ENCODE results near the gene SH3GLB1. TPM values are rescaled to one million over a fixed set of nuclear protein-coding genes. Genes with fewer than 3 reads are reported as not detected.

Gene SH3GLB1
- total RNA-seq, 1 experiment from 2014 or later, result 25.0 TPM

DNA sequence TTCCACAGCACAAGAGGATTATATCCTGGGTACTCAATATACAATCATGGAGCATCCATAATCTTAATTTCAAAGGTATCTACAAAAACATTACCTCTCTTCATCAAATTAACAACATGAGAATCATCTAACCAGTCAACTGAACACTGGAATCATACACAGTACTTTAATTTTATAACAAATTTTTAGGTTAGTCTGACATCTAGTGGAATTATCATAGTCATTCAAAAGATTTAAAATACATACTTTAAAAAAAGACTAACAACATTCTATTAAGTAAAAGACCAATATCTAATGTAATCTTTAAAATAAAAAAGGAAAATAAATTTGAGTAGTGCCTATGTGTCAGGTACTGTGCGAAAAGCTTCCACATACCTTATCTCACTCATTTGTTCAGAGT, 16.8 kb upstream of the SH3GLB1 start:
- CTCF ChIA-PET, result no interaction called here
- no peaks in the 10 kb centered on the region for H3K79me2 ChIP-seq (ENCODE audit: low read length)
- no peaks in the 10 kb centered on the region for H3K4me1 ChIP-seq (ENCODE audit: insufficient read depth, low read length)
- H3K36me3 ChIP-seq (ENCODE audit: low read depth, low read length), result no peaks in the 10 kb centered on the region
- no peak for TF ChIP-seq EZH2 (IDR thresholded peaks at IDR 0.05; ENCODE audit: low read length, unreplicated experiment)
- TF ChIP-seq, protein P1, sequence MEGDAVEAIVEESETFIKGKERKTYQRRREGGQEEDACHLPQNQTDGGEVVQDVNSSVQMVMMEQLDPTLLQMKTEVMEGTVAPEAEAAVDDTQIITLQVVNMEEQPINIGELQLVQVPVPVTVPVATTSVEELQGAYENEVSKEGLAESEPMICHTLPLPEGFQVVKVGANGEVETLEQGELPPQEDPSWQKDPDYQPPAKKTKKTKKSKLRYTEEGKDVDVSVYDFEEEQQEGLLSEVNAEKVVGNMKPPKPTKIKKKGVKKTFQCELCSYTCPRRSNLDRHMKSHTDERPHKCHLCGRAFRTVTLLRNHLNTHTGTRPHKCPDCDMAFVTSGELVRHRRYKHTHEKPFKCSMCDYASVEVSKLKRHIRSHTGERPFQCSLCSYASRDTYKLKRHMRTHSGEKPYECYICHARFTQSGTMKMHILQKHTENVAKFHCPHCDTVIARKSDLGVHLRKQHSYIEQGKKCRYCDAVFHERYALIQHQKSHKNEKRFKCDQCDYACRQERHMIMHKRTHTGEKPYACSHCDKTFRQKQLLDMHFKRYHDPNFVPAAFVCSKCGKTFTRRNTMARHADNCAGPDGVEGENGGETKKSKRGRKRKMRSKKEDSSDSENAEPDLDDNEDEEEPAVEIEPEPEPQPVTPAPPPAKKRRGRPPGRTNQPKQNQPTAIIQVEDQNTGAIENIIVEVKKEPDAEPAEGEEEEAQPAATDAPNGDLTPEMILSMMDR (conservative IDR thresholded peaks at IDR 0.05; ENCODE audit: low read depth, low read length), result peak; percentile 56
- no peak overlapping the region for H3K4me3 ChIP-seq (ENCODE audit: low read length)
- H4K20me1 ChIP-seq (ENCODE audit: low read length), result no peaks in the 10 kb centered on the region
- no TSS peak for BruUV-seq (replicated peaks)
- no peak overlapping the region for H3K9ac ChIP-seq (ENCODE audit: low read length)
- no peak for ATAC-seq
- H2AFZ ChIP-seq (ENCODE audit: low read length), result no peak overlapping the region
- H3K27me3 ChIP-seq (ENCODE audit: low read length), result no peaks in the 10 kb centered on the region
- intact Hi-C loops (cut with micrococcal nuclease), result loop anchor here (10.0 kb wide), 2 partner anchors 183 to 303 kb away; no protein-coding TSS in a partner anchor
- H3K27ac ChIP-seq (ENCODE audit: low read length), result no peak overlapping the region
- POLR2A ChIA-PET (ENCODE audit: unreplicated experiment), result no interaction called here
- no peaks in the 10 kb centered on the region for H3F3A ChIP-seq (ENCODE audit: low read length, unreplicated experiment)
- DNase-seq, result peak; percentile 43
- H3K4me2 ChIP-seq (ENCODE audit: low read length), result no peak overlapping the region
- H3K9me2 ChIP-seq (replicated peaks; ENCODE audit: low read length), result no peaks in the 10 kb centered on the region
- no peaks in the 10 kb centered on the region for H3K9me3 ChIP-seq (ENCODE audit: low read length)

DNA sequence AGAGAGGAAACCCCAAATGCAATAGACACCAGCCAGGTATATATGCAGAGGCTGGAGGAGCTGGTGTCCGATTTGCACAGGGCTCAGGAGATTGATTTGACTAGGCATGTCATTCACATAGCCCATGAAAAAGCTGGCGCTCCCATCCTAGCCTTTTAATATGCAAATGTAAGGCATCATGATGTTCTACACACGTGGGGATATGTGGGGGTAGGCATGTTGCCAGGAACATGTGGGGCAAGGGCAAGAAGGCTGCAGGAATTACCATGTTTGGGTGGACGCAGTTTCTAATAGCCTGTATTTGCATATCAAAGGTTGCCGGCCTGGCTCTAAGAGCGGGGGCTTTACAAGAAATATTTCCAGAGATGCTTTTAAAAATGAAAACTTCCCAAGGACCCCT, 11.7 kb upstream of the SH3GLB1 start:
- Histone ChIP-seq H3K4me3 (ENCODE audit: low read length) (no peak overlapping the region), H3F3A (ENCODE audit: low read length, unreplicated experiment) (no peaks in the 10 kb centered on the region), H3K9ac (ENCODE audit: low read length) (no peak overlapping the region), H3K79me2 (ENCODE audit: low read length) (no peaks in the 10 kb centered on the region), H3K9me3 (ENCODE audit: low read length) (no peaks in the 10 kb centered on the region), H3K9me2 (replicated peaks; ENCODE audit: low read length) (no peaks in the 10 kb centered on the region), H3K27me3 (ENCODE audit: low read length) (no peaks in the 10 kb centered on the region), H3K27ac (ENCODE audit: low read length) (no peak overlapping the region), H3K4me1 (ENCODE audit: insufficient read depth, low read length) (peaks cover 20% of the 10 kb centered on the region), H3K36me3 (ENCODE audit: low read depth, low read length) (no peaks in the 10 kb centered on the region), H3K4me2 (ENCODE audit: low read length) (no peak overlapping the region), H4K20me1 (ENCODE audit: low read length) (no peaks in the 10 kb centered on the region), H2AFZ (ENCODE audit: low read length) (no peak overlapping the region)
- intact Hi-C loops (cut with micrococcal nuclease), result no loop called here
- CTCF ChIA-PET, result no interaction called here
- BruUV-seq (replicated peaks), result no TSS peak
- DNase-seq (no peak), ATAC-seq (no peak)
- POLR2A ChIA-PET (ENCODE audit: unreplicated experiment), result no interaction called here
- TF ChIP-seq, protein P1 (conservative IDR thresholded peaks at IDR 0.05; ENCODE audit: low read depth, low read length), result no peak
- TF ChIP-seq EZH2 (IDR thresholded peaks at IDR 0.05; ENCODE audit: low read length, unreplicated experiment) (no peak), EZH2phosphoT487 (IDR thresholded peaks at IDR 0.05; ENCODE audit: borderline replicate concordance, low read length) (no peak)

DNA sequence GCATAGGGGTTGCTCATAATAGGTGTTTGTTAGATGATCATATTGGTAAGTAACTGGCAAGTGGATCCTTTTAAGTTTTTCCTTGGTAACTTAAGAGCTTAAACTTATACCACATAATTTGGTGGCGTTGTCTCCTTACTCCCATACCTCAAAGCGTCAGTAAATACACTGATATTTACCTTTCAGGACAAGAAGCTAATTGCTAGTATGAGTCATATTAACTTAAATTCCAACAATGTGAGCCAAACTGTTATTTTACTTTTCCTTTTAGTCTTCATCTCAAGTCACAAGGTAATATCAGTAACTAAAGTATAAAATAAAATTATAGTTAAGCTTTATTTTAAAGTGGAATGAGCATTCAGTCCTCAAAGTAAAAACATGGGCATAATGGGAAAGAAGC, 9.0 kb upstream of the SH3GLB1 start:
- peaks cover 20% of the 10 kb centered on the region for H3K4me1 ChIP-seq (ENCODE audit: insufficient read depth, low read length)
- no peaks in the 10 kb centered on the region for H3K36me3 ChIP-seq (ENCODE audit: low read depth, low read length)
- no peaks in the 10 kb centered on the region for H3K27me3 ChIP-seq (ENCODE audit: low read length)
- POLR2A ChIA-PET (ENCODE audit: unreplicated experiment), result interaction anchor here (0.5 kb wide), 1 partner anchor 291 kb away, joined by 3 read pairs; no protein-coding TSS in a partner anchor
- DNase-seq (peak; percentile 53), ATAC-seq (peak; percentile 89)
- H2AFZ ChIP-seq (ENCODE audit: low read length), result no peak overlapping the region
- no peaks in the 10 kb centered on the region for H4K20me1 ChIP-seq (ENCODE audit: low read length)
- H3K27ac ChIP-seq (ENCODE audit: low read length), result no peak overlapping the region
- H3K4me2 ChIP-seq (ENCODE audit: low read length), result peak overlapping the region; percentile 66
- no peaks in the 10 kb centered on the region for H3K9me2 ChIP-seq (replicated peaks; ENCODE audit: low read length)
- CTCF ChIA-PET, result interaction anchor here (0.5 to 1.2 kb wide), 3 partner anchors 10 to 153 kb away, joined by 3 to 34 read pairs (median 4); partner anchors contain the start of gene SH3GLB1
- intact Hi-C loops (cut with micrococcal nuclease), result no loop called here
- TF ChIP-seq, protein P1 (conservative IDR thresholded peaks at IDR 0.05; ENCODE audit: low read depth, low read length), result no peak
- TF ChIP-seq EZH2 (IDR thresholded peaks at IDR 0.05; ENCODE audit: low read length, unreplicated experiment) (no peak), EZH2phosphoT487 (IDR thresholded peaks at IDR 0.05; ENCODE audit: borderline replicate concordance, low read length) (no peak)
- H3K4me3 ChIP-seq (ENCODE audit: low read length), result peak overlapping the region; percentile 14; the same call in 1 of the 2 replicates
- no peaks in the 10 kb centered on the region for H3K9me3 ChIP-seq (ENCODE audit: low read length)
- BruUV-seq (replicated peaks), result no TSS peak
- no peaks in the 10 kb centered on the region for H3K79me2 ChIP-seq (ENCODE audit: low read length)
- no peaks in the 10 kb centered on the region for H3F3A ChIP-seq (ENCODE audit: low read length, unreplicated experiment)
- no peak overlapping the region for H3K9ac ChIP-seq (ENCODE audit: low read length)
